GM12864 (cell line): Measurements from ENCODE around the gene ACTL10.

Source experiments
- DNase-seq: peaks from one replicate; pipeline ENCODE4 v3.0.0-alpha.2; 2011; ENCODE audit warnings: low read depth
- H3K4me3 ChIP-seq: 2 replicates; pipeline ENCODE4 v1.5.1; 2011; ENCODE audit warnings: mild to moderate bottlenecking, low read depth, low read length, control low read depth
- TF ChIP-seq, protein P1 (sequence below): IDR thresholded peaks from 2 replicates; pipeline ENCODE4 v1.5.1; 2011; ENCODE audit warnings: low read depth, mild to moderate bottlenecking, moderate library complexity, low read length, control low read depth, inconsistent platforms; ENCODE audit errors: missing control alignments

Gene ACTL10

DNA sequence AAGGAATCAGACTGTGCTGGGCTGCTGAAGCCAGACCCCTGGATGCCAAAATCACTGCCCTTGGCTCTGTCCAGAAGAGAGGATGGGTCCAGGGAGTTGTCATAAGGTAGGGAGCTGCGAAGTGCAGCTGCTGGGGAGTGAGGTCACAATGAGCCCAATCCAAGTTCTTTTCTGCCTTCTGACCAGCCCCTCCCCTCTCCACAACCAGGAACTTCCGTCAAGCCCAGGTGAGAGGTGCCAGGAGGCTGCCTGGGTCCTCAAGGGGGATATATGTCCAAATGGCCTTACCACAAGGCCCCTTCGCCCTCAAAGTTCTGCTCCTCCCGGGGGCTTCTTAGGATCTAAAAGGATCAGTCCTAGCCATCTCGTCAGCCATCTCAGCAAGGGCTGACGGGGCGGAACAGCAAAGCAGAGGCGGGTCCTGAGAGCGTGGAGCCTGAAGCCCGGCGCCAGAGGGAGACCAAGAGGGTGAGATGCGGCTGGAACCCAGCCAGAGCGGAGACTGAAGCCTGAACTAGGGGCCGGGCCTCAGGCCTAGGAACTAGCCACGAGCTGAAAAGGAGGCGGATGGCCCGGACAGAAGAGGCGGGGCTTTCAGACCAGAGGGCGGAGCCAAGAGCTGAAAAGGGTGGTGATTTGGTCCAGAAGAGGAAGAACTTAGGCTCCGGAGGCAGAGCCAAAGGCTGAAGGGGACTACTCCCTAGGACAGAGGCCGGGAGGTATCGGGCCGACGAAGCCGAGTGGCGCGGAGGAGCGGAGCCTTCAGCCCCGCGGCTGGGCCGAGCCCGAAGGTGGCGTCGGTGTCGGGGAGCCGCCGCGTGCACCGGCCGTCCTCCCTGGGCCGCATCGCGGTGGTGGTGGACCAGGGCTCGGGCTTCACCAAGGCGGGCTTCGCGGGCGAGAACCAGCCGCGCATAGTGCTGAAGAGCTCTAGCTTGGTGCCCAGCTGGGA is at the start of gene ACTL10:
Gene ACTL10, plus strand, starts transcription at position 651 of the 952 bp plus-strand sequence. CDS start 555 bp downstream, outside the sequence.
- peak; percentile 93 for DNase-seq
- TF ChIP-seq, protein P1, sequence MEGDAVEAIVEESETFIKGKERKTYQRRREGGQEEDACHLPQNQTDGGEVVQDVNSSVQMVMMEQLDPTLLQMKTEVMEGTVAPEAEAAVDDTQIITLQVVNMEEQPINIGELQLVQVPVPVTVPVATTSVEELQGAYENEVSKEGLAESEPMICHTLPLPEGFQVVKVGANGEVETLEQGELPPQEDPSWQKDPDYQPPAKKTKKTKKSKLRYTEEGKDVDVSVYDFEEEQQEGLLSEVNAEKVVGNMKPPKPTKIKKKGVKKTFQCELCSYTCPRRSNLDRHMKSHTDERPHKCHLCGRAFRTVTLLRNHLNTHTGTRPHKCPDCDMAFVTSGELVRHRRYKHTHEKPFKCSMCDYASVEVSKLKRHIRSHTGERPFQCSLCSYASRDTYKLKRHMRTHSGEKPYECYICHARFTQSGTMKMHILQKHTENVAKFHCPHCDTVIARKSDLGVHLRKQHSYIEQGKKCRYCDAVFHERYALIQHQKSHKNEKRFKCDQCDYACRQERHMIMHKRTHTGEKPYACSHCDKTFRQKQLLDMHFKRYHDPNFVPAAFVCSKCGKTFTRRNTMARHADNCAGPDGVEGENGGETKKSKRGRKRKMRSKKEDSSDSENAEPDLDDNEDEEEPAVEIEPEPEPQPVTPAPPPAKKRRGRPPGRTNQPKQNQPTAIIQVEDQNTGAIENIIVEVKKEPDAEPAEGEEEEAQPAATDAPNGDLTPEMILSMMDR: peak; percentile 31
- peak within 1 kb of the TSS; percentile 75 for H3K4me3 ChIP-seq

DNA sequence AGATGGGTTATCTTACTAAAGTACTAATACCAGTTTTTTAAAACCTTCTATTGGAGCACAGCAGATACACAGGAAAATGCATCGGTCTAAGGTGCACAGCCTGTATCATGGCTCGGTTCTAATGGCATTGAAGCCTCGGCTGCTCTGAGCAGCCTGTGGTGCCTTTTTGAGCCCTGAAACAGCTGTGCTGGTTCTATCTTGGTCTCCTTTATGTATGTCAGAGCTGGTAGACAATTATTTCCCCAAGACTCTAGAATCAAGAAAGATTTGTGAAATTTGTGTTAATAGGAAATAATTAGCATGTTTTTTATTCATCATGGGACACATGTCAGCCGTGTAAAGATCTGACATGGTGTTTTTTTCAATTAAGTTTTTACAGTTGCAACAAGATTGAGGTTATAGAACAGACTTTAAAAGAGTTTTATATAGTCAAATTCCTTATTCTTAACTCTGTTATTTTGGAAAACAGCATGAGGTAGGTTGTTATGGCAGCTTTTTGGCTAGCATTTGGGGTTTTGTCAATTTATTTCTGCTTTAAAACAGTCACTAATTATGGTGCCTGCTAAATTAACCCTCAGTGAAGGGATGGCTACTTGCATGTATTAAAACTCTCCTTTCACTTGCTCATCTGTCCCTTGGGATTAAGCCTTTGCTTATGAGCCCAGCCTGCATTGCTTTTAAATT is 44.9 kb upstream of the ACTL10 start:
- DNase-seq: no peak
- TF ChIP-seq, protein P1: no peak
- no peak overlapping the region for H3K4me3 ChIP-seq

DNA sequence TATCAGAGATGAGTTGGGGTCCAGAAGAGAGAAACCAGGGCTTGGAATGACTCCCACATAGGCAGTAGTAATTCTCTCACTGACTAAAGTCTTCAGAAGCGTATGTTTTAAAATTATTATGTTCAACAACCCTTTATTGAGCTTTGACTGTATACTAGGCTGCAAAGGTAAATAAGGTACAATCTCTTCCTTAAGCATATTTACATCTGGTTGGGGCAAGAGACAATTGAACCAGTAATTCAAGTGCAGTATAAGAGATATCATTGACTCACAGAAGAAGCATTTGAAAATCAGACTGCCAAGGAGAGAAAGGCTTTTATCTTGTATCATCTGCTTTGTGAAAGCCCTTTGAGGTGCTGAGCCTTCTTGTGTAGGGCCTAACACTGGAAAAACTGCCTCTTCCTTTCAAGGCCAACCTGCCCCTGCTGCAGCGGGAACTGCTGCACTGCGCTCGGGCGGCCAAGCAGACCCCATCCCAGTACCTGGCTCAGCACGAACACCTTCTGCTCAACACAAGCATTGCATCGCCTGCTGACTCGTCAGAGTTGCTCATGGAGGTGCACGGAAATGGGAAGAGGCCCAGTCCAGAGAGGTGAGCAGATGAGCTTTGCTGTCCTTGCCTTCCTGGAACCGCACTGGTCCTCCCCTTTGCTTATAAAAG is 43.9 kb upstream of the ACTL10 start:
- DNase-seq: no peak
- TF ChIP-seq, protein P1: no peak
- H3K4me3 ChIP-seq: no peak overlapping the region

DNA sequence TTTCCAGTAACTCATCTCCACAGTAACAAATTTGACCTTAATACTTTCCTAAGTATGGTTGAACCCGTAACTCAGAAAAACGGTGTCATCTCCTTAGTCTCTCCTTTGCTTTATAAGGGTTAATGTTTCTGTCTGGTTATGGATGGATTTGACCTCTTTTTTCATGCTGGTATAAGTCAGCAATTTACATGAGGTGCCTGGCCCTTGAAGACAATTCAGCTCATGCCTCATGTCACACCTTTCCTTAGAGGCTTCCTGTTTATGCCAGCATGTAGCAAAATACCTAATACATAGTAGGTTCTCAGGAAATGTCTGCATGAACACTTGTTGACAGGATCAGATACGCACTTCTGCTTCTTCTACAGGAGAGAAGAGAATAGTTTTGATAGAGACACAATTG is 42.3 kb upstream of the ACTL10 start:
- TF ChIP-seq, protein P1: no peak
- no peak overlapping the region for H3K4me3 ChIP-seq
- DNase-seq: no peak

DNA sequence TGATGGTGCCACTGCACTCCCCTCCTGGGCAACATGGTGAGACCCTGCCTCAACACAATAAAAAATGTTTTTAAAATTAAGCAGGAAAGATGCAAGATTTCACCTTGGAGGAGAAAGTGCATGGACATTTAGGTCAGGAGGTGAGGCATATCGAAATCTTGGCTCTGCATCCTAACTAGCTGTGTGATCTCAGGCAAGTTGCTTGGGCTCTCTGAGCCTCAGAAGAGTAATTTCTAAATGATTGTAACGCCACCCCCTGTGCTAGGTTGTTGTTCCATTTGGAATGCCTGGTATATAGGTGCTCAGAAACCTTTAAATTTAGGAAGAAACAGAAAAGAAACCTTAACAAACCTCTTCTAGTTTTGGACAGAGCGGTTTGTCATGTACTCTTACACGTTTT is 40.6 kb upstream of the ACTL10 start:
- TF ChIP-seq, protein P1: no peak
- H3K4me3 ChIP-seq: no peak overlapping the region
- DNase-seq: no peak

- TF ChIP-seq, protein P1: no peak
- no peak overlapping the region for H3K4me3 ChIP-seq
- no peak for DNase-seq
Measured at GRCh38 chr20:33627577-33628216, 39.0 kb upstream of the ACTL10 start.
